Uterus (tissue), 2 donors: ENCODE measurements around the gene PCNX1.

Experiments used
- CTCF ChIP-seq, 4 experiments: fragments of 200-600 bp in 2 of 4; fragments of 450-650 bp in 2 of 4; sonication (generic) in 2 of 4; IDR thresholded peaks; one replicate each; pipeline ENCODE4 v1.5.1; 2016 to 2019; ENCODE audit warnings: antibody characterized with exemption in 4 of 4, mild to moderate bottlenecking in 2 of 4, moderate library complexity in 1 of 4
- POLR2A ChIP-seq, 2 donors: fragments of 450-650 bp; IDR thresholded peaks; one replicate each; pipeline ENCODE4 v1.6.1; 2016; ENCODE audit warnings: antibody characterized with exemption in 2 of 2, mild to moderate bottlenecking in 1 of 2, moderate library complexity in 1 of 2

GRCh38 chr14:70920608-70921007 is 13.3 kb downstream of the PCNX1 start:
- TF ChIP-seq CTCF (IDR thresholded peaks at IDR 0.05) (no peak), POLR2A (IDR thresholded peaks at IDR 0.05) (no peak)
